Measurements from ENCODE around the gene HOXA7. TPM values are rescaled to one million over a fixed set of nuclear protein-coding genes. Genes with fewer than 3 reads are reported as not detected.

HOXA7 gene
- total and polyA plus RNA-seq, 4 donors: 1.0 to 2.2 (median 1.4) TPM

DNA sequence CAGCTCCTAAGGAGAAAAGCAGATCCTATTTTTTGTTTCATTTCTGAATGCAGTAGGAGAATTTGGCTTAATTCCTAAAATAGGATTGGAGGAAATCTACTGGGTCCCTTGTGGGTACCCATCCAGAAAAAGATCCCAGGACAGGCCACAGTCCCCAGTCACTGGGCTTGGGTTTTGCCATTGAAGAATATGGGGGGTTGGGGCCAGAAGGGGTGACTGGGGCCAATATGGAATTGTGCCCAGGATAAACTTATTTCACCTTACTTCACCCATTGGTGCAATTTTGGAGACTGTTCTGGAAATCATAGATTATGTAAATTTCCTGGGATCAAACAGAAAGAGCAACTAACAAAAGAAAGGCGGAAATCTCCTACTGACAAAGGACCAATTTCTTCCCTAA lies 18.0 kb downstream of the HOXA7 start:
- TF ChIP-seq, protein P1, sequence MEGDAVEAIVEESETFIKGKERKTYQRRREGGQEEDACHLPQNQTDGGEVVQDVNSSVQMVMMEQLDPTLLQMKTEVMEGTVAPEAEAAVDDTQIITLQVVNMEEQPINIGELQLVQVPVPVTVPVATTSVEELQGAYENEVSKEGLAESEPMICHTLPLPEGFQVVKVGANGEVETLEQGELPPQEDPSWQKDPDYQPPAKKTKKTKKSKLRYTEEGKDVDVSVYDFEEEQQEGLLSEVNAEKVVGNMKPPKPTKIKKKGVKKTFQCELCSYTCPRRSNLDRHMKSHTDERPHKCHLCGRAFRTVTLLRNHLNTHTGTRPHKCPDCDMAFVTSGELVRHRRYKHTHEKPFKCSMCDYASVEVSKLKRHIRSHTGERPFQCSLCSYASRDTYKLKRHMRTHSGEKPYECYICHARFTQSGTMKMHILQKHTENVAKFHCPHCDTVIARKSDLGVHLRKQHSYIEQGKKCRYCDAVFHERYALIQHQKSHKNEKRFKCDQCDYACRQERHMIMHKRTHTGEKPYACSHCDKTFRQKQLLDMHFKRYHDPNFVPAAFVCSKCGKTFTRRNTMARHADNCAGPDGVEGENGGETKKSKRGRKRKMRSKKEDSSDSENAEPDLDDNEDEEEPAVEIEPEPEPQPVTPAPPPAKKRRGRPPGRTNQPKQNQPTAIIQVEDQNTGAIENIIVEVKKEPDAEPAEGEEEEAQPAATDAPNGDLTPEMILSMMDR (IDR thresholded peaks at IDR 0.05; ENCODE audit: control extremely low read depth, extremely low read depth): no peak
- Histone ChIP-seq H3K27me3 (ENCODE audit: control insufficient read depth in 3 of 3, insufficient read depth in 3 of 3, low read length in 2 of 3) (peaks cover 0 to 53% (median 11%) of the 10 kb centered on the region in 3 donors), H3K4me3 (no peak overlapping the region), H3K36me3 (ENCODE audit: control insufficient read depth in 4 of 4, insufficient read depth in 4 of 4, low read length in 4 of 4) (peaks cover 0 to 38% (median 14%) of the 10 kb centered on the region in 4 donors), H3K4me1 (ENCODE audit: control insufficient read depth in 5 of 5, insufficient read depth in 5 of 5, low read length in 5 of 5) (peaks cover 0 to 65% (median 0%) of the 10 kb centered on the region in 5 donors), H3K9me3 (ENCODE audit: control insufficient read depth in 4 of 4, insufficient read depth in 3 of 4, low read length in 3 of 4) (no peaks in the 10 kb centered on the region), H3K27ac (ENCODE audit: low read depth in 1 of 2, low read length in 1 of 2) (peak overlapping the region in 1 of 2 donors; percentile 87), H3K9ac (ENCODE audit: insufficient read depth in 1 of 2, low read length in 2 of 2) (peak overlapping the region; percentile 82 to 98)
- 58 to 85% methylated on average over 1 of the region's 1 CpG for WGBS, 2 donors
- no peak for ATAC-seq (ENCODE audit: insufficient read depth, low FRiP score)
- peak; percentile 41 to 77 (median 62) for DNase-seq

DNA sequence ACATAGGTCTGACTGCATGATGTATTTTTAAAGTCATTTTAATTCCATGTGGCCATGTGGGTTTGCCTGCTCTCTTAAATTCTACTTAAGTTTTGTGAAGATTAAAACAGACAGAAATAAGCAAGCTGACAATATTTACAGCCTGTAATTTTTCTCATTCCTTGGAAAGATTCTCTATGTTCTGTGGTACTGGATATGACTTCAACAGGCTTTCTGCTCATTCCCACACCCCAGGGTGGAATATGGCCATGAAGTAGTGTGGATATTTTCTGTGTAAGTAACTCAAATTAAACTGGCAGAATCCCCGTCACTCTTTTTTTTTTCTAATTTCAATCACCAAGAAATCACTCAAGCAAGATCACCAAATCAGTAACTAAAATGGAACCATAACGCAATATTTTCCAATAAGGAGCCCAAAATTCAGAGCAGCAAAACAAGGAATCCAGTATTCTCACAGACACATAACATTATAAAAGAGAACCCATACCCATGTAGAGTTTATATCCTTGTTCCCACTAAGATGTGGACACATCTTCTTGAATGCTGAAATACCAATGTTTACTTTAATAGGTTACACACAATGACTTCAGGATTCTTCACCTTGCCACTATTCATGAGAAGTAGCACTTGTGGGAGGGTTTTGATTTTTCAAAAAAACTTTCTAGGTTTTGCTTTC lies 18.7 kb downstream of the HOXA7 start:
- ATAC-seq (ENCODE audit: insufficient read depth, low FRiP score): no peak
- WGBS, 2 donors: 40 to 82% methylated on average over 2 of the region's 2 CpGs
- Histone ChIP-seq H3K9ac (ENCODE audit: insufficient read depth in 1 of 2, low read length in 2 of 2) (peak overlapping the region; percentile 82 to 98), H3K27me3 (ENCODE audit: control insufficient read depth in 3 of 3, insufficient read depth in 3 of 3, low read length in 2 of 3) (peaks cover 0 to 58% (median 14%) of the 10 kb centered on the region in 3 donors), H3K4me1 (ENCODE audit: control insufficient read depth in 5 of 5, insufficient read depth in 5 of 5, low read length in 5 of 5) (peaks cover 0 to 72% (median 7%) of the 10 kb centered on the region in 5 donors), H3K27ac (ENCODE audit: low read depth in 1 of 2, low read length in 1 of 2) (no peak overlapping the region), H3K4me3 (no peak overlapping the region), H3K36me3 (ENCODE audit: control insufficient read depth in 4 of 4, insufficient read depth in 4 of 4, low read length in 4 of 4) (peaks cover 0 to 31% (median 15%) of the 10 kb centered on the region in 4 donors), H3K9me3 (ENCODE audit: control insufficient read depth in 4 of 4, insufficient read depth in 3 of 4, low read length in 3 of 4) (no peaks in the 10 kb centered on the region)
- peak in 1 of 3 donors; percentile 63 for DNase-seq
- TF ChIP-seq, protein P1 (IDR thresholded peaks at IDR 0.05; ENCODE audit: control extremely low read depth, extremely low read depth): no peak

DNA sequence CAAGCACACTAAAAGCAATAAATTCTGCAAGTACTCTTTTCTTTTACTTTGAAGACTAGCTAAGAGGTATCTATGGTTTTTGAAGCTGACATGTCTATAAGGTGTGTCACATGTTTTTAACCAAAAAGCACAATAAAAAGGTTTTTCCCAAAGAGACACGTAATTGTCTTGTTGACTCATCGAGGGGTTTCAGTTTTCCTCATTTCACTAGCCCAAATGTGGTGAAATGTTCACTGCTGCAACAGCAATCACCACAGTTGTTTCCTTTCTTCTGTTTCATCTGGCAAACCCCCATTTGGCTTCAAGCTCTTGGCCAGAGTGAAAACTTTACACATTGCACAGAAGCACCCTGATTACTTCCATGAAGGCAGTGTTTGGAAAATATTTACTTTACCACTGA lies 22.1 kb downstream of the HOXA7 start:
- Histone ChIP-seq H3K27me3 (ENCODE audit: control insufficient read depth in 3 of 3, insufficient read depth in 3 of 3, low read length in 2 of 3) (peaks cover 0 to 52% (median 16%) of the 10 kb centered on the region in 3 donors), H3K4me1 (ENCODE audit: control insufficient read depth in 5 of 5, insufficient read depth in 5 of 5, low read length in 5 of 5) (peaks cover 4 to 84% (median 7%) of the 10 kb centered on the region in 5 donors), H3K9ac (ENCODE audit: insufficient read depth in 1 of 2, low read length in 2 of 2) (peak overlapping the region in 1 of 2 donors; percentile 98), H3K9me3 (ENCODE audit: control insufficient read depth in 4 of 4, insufficient read depth in 3 of 4, low read length in 3 of 4) (no peaks in the 10 kb centered on the region), H3K4me3 (no peak overlapping the region), H3K36me3 (ENCODE audit: control insufficient read depth in 4 of 4, insufficient read depth in 4 of 4, low read length in 4 of 4) (peaks cover 0 to 23% (median under 1%) of the 10 kb centered on the region in 4 donors), H3K27ac (ENCODE audit: low read depth in 1 of 2, low read length in 1 of 2) (no peak overlapping the region)
- 8 to 17% methylated on average over 2 of the region's 2 CpGs for WGBS, 2 donors
- DNase-seq (peak in 2 of 3 donors; percentile 63 to 96), ATAC-seq (ENCODE audit: insufficient read depth, low FRiP score) (no peak)
- TF ChIP-seq, protein P1 (IDR thresholded peaks at IDR 0.05; ENCODE audit: control extremely low read depth, extremely low read depth): no peak
